NB4 (cell line): ENCODE measurements around the gene SV2A.

Source experiments
- TF ChIP-seq, protein P1 (sequence below): IDR thresholded peaks from one replicate; pipeline ENCODE4 v1.5.1; 2012; ENCODE audit warnings: low read depth, low read length
- TF ChIP-seq, protein P2 (sequence below): IDR thresholded peaks from 2 replicates; pipeline ENCODE4 v1.6.1; 2011; ENCODE audit warnings: low read depth, low read length

DNA sequence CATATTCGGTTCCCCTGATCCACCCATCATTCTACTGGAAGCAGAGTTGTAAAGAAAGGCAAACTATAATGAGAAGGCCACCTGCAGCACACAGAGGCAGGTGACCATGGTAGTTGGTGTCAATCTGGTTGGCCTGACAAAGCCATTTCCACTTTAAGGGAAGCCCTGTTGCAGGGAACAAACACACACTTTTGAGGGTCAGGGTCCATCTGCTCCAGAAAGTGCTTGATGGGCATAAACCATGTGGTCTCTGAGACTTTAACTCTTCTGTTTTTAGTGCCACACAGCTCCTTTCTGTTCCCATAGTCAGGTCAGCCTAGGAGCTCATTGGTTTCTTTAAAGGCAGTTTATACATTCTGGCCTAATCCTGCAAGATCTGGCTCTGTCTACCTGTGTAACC lies 35.8 kb downstream of the SV2A start:
- TF ChIP-seq, protein P1, sequence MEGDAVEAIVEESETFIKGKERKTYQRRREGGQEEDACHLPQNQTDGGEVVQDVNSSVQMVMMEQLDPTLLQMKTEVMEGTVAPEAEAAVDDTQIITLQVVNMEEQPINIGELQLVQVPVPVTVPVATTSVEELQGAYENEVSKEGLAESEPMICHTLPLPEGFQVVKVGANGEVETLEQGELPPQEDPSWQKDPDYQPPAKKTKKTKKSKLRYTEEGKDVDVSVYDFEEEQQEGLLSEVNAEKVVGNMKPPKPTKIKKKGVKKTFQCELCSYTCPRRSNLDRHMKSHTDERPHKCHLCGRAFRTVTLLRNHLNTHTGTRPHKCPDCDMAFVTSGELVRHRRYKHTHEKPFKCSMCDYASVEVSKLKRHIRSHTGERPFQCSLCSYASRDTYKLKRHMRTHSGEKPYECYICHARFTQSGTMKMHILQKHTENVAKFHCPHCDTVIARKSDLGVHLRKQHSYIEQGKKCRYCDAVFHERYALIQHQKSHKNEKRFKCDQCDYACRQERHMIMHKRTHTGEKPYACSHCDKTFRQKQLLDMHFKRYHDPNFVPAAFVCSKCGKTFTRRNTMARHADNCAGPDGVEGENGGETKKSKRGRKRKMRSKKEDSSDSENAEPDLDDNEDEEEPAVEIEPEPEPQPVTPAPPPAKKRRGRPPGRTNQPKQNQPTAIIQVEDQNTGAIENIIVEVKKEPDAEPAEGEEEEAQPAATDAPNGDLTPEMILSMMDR, result no peak
- TF ChIP-seq, protein P2, sequence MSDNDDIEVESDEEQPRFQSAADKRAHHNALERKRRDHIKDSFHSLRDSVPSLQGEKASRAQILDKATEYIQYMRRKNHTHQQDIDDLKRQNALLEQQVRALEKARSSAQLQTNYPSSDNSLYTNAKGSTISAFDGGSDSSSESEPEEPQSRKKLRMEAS, result no peak
